Right lobe of liver (tissue), 6 donors: ENCODE results near the gene METTL16. TPM values are rescaled to one million over a fixed set of nuclear protein-coding genes. Genes with fewer than 3 reads are reported as not detected.

Experiments used
- ATAC-seq, 4 donors: fragments of 200-7000 bp; cut with Tn5 transposase; one replicate each; pipeline ENCODE4 v1.9.1; 2020; ENCODE audit warnings: mild to moderate bottlenecking in 4 of 4, moderate library complexity in 4 of 4
- DNase-seq, 3 donors: peaks; one replicate each; pipeline ENCODE4 v3.0.0-alpha.2; 2020
- H3K27ac ChIP-seq, 3 donors: fragments of 200-600 bp; one replicate each; pipeline ENCODE4 v1.8.0; 2022
- H3K27me3 ChIP-seq, 2 donors: fragments of 200-600 bp; one replicate each; pipeline ENCODE4 v1.8.0; 2022
- H3K36me3 ChIP-seq, 4 donors: fragments of 200-600 bp; sonication (generic) in 1 of 4; one replicate each; pipeline versions ENCODE4 v1.5.1 to v1.8.0; 2017 to 2022; ENCODE audit warnings: control low read depth in 1 of 4
- H3K4me1 ChIP-seq, 4 donors: fragments of 200-600 bp; sonication (generic) in 1 of 4; one replicate each; pipeline versions ENCODE4 v1.5.1 to v1.8.0; 2017 to 2022; ENCODE audit warnings: control low read depth in 1 of 4
- H3K4me3 ChIP-seq, 3 donors: fragments of 200-600 bp; one replicate each; pipeline ENCODE4 v1.8.0; 2022
- H3K9me3 ChIP-seq, 4 donors: fragments of 200-600 bp; sonication (generic) in 1 of 4; one replicate each; pipeline versions ENCODE4 v1.5.1 to v1.8.0; 2017 to 2022; ENCODE audit warnings: control low read depth in 1 of 4
- CTCF ChIP-seq, 4 donors: fragments of 200-600 bp in 3 of 4; fragments of 450-650 bp in 1 of 4; IDR thresholded peaks; one replicate each; pipeline versions ENCODE4 v1.5.1 to v1.8.0; 2016 to 2022; ENCODE audit warnings: antibody characterized with exemption in 4 of 4, mild to moderate bottlenecking in 2 of 4
- POLR2A ChIP-seq: fragments of 450-650 bp; IDR thresholded peaks from one replicate; pipeline ENCODE4 v1.6.1; 2017; ENCODE audit warnings: antibody characterized with exemption, mild to moderate bottlenecking
- WGBS: methylation state at CpG from one replicate; pipeline ENCODE4 v1.1.6; 2018; ENCODE audit warnings: low coverage, low lambda C conversion rate; ENCODE audit not compliant: insufficient coverage; ENCODE audit errors: missing lambda C conversion rate; 5-methylcytosine and 5-hydroxymethylcytosine counted together
- intact Hi-C, 2 donors: fragments of 100-400 bp; cut with DNase I; formaldehyde crosslinking; loops; one replicate each; pipeline versions ENCODE4 v1.11.2 to v1.14.1; 2022
- total RNA-seq, 6 experiments: library from RNA; depleted of rRNA in 2 of 6; stranded (reverse); fragments of >200 nt in 2 of 6; fragmentation: NEBNext Ultra II Directional in 3 of 6; extraction: Animal tissue kit (Norgen Biotek cat#: 25700) in 3 of 6; gene quantifications; one replicate each; pipeline versions ENCODE4 v1.1.0 to v1.2.4, GENCODE V29; 2016 to 2023
- donor health status: DM: no; HTN: yes; CAD: no.
- donor health status: DM: no; HTN: no; CAD: no.
- donor health status: DM: no; HTN: no; CAD: no.
- donor health status: DM: no; HTN: yes; CAD: no.
- donor health status: DM: no; HTN: yes; CAD: no.

METTL16 gene
- total RNA-seq, 6 experiments from 2014 or later = 8.4 to 12.1 (median 9.3) TPM

GRCh38 chr17:2418572-2418971, 93.1 kb downstream of the METTL16 start:
- WGBS = 36% methylated on average over 4 of the region's 7 CpGs
- H3K4me3 ChIP-seq = no peak overlapping the region
- H3K4me1 ChIP-seq = no peaks in the 10 kb centered on the region
- DNase-seq (no peak), ATAC-seq (peak in 2 of 4 donors; percentile 21 to 36)
- intact Hi-C loops = loop anchor here in 1 of 2 donors (5.0 kb wide), 1 partner anchor 36 kb away; no protein-coding TSS in a partner anchor
- H3K27ac ChIP-seq = no peak overlapping the region
- TF ChIP-seq POLR2A = no peak
- no peak for TF ChIP-seq CTCF (IDR thresholded peaks at IDR 0.05)
- H3K9me3 ChIP-seq = no peaks in the 10 kb centered on the region
- peaks cover 0 to 22% (median 5%) of the 10 kb centered on the region in 4 donors for H3K36me3 ChIP-seq
- H3K27me3 ChIP-seq = no peaks in the 10 kb centered on the region

- intact Hi-C loops = loop anchor here (2.0 to 5.0 kb wide), 2 partner anchors 33 to 34 kb away; no protein-coding TSS in a partner anchor
- peak; percentile 78 to 84 (median 84) for DNase-seq
These were observed 95.5 kb downstream of the METTL16 start for GRCh38 chr17:2416010-2416734.

GRCh38 chr17:2415081-2415480, 96.6 kb downstream of the METTL16 start:
- TF ChIP-seq CTCF (IDR thresholded peaks at IDR 0.05) = no peak
- TF ChIP-seq POLR2A = no peak
- no peaks in the 10 kb centered on the region for H3K27me3 ChIP-seq
- H3K36me3 ChIP-seq = peaks cover 0 to 14% (median 2%) of the 10 kb centered on the region in 4 donors
- H3K4me1 ChIP-seq = no peaks in the 10 kb centered on the region
- no peak for DNase-seq
- H3K27ac ChIP-seq = no peak overlapping the region
- no peak for ATAC-seq
- WGBS = 77% methylated on average over 5 of the region's 9 CpGs
- no peaks in the 10 kb centered on the region for H3K9me3 ChIP-seq
- H3K4me3 ChIP-seq = no peak overlapping the region
- intact Hi-C loops = loop anchor here in 1 of 2 donors (5.0 kb wide), 1 partner anchor 33 kb away; no protein-coding TSS in a partner anchor

More at GRCh38 chr17:2416010-2416734, 95.5 kb downstream of the METTL16 start:
- H3K36me3 ChIP-seq = peaks cover 0 to 22% (median 5%) of the 10 kb centered on the region in 4 donors
- no peaks in the 10 kb centered on the region for H3K4me1 ChIP-seq
- 23% methylated on average over 19 of the region's 19 CpGs for WGBS
- H3K27me3 ChIP-seq = no peaks in the 10 kb centered on the region
- peak; percentile 90 to 95 (median 92) for ATAC-seq
- no peak overlapping the region for H3K27ac ChIP-seq
- TF ChIP-seq POLR2A (no peak), CTCF (IDR thresholded peaks at IDR 0.05) (peak; percentile 91 to 99 (median 98))
- H3K9me3 ChIP-seq = no peaks in the 10 kb centered on the region
- H3K4me3 ChIP-seq = no peak overlapping the region

- intact Hi-C loops = loop anchor here in 1 of 2 donors (5.0 kb wide), 1 partner anchor 32 kb away; no protein-coding TSS in a partner anchor
- H3K27me3 ChIP-seq = no peaks in the 10 kb centered on the region
- no peak for TF ChIP-seq CTCF (IDR thresholded peaks at IDR 0.05)
- ATAC-seq (no peak), DNase-seq (no peak)
- H3K4me1 ChIP-seq = no peaks in the 10 kb centered on the region
- H3K36me3 ChIP-seq = peaks cover 0 to 8% (median 0%) of the 10 kb centered on the region in 4 donors
- whole genome bisulfite sequencing = 82% methylated on average over 7 of the region's 22 CpGs
- H3K9me3 ChIP-seq = no peaks in the 10 kb centered on the region
- no peak overlapping the region for H3K4me3 ChIP-seq
- H3K27ac ChIP-seq = no peak overlapping the region
These were observed 97.1 kb downstream of the METTL16 start for GRCh38 chr17:2414446-2415064.
